Activated T-cell treated with anti-CD3 and anti-CD28 coated beads for 4 hours (primary cell): ENCODE results near the gene PRRT4.

Experiments
- DNase-seq: peaks from one replicate; pipeline ENCODE4 v3.0.0-alpha.2; 2020

The PRRT4 gene

GRCh38 chr7:128341733-128342132 is 19.8 kb downstream of the PRRT4 start:
- no peak for DNase-seq

DNA sequence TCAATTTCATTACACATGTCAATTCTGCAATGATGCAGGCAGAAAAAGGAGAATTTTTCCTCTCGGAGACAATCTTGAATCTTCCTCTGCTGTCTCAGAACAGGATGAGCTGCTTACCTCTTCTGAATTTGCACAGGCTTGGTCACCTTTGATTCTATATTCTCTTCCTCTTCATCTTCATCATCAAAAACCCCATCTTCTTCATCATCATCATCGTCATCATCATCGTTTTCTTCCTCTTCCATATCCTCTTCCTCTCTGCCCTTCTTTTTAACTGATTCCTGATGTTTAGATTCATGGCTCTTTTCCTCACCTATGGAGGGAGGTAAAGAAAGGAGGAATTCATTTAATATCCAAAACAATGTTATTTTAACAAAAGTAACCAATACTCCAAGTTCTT is 25.8 kb downstream of the PRRT4 start:
- DNase-seq = no peak

- no peak for DNase-seq
Measured at GRCh38 chr7:128324368-128324680, 37.2 kb downstream of the PRRT4 start.

- no peak for DNase-seq
Measured at GRCh38 chr7:128323459-128324367, 37.8 kb downstream of the PRRT4 start.

DNA sequence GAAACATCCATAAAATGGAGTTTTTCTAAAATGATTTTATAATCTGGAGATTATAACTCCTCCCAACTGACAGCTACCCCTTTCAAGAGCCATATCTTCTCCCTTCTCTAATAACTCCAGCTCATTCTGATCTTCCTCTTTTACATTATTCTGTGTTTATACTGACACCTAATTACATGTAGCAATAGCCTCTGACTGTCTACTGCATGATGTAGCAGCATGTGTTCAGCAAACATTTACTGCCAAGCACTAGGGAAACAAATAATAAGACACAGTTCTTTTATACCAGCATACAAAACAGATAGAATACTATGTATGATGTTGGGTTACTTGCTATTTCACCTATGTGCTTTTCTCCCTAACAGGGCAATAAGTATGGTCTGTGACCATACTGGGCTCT is 38.5 kb downstream of the PRRT4 start:
- no peak for DNase-seq

DNA sequence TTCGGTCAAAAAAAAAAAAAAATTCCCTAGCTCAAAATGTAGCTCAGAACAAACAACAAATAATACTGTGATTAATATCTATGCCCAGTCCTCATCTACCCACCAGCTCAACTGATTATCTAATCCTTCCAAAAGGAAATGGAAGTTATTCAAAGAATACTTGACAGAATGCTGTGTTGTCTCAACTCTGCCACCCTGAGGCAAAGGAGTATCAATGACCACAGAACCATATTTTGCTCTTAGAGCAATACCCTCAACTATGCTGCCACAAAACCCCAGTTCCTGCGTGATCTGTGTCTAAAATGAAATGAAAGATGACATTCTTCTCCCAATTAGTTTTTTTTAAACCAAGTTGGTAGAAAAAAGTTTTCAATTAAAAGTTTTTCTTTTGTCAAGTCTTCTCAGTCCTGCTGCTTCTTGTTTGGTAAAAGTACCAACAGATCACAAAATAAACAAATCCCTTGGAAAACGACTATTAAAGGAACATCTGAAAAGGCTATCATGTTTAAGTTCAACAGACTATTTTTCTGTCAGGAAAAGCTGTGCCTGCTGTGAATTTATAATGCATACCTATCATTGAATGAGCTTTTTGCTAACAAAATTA is 39.3 kb downstream of the PRRT4 start:
- no peak for DNase-seq

DNA sequence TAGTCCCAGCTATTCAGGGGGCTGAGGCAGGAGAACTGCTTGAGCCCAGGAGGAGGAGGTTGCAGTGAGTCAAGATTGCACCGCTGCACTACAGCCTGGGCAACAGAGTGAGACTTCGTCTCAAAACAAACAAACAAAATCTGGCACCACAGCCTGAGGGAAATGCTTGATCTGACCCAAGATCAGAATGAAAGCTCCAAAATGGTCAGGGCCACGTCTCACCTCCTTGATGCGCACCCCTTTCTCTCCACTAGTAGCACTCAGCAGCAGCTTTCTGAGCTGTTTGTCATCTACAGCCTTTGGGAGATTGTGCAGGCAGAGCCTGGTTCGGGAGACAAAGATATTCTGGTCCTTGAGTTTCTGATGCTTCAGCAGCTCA is 40.5 kb downstream of the PRRT4 start:
- no peak for DNase-seq

DNA sequence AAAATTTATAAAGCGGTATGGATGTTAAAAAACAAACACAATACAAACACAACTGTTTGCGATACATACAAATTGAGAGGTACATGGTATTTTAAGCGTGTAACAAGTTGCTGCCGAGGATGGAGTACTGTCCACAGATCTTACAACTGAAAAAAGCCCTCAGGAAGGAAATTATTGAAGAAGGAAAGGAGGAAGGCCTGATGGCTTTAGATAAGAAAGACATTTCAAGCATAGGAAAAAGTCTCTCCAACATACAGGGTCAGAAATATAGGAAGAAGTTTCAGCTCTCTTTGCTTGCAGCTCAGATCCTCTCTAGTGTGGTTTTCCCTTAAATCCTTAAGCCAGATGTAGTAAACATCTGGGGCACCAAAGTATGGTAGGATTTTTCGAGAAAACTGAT is 42.8 kb downstream of the PRRT4 start:
- no peak for DNase-seq

DNA sequence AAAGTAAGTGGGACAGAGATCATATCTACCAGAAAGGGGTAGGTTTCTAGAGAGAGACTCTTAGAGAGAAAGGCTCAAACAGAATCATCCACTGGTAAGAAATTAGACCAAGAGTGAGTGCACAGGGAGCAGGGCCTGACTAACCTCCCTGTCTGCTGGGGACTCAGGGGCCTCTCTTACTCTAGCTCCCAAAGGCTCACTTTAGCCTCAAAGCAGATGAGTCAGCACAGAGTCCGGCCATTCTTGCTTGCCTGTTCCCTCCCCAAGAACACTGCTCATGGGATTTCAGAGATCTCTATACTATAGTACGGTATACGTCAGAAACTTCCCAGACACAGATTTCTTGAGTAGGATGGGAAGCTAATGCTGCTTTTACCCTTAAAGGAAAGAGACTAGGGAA is 50.5 kb downstream of the PRRT4 start:
- no peak for DNase-seq

DNA sequence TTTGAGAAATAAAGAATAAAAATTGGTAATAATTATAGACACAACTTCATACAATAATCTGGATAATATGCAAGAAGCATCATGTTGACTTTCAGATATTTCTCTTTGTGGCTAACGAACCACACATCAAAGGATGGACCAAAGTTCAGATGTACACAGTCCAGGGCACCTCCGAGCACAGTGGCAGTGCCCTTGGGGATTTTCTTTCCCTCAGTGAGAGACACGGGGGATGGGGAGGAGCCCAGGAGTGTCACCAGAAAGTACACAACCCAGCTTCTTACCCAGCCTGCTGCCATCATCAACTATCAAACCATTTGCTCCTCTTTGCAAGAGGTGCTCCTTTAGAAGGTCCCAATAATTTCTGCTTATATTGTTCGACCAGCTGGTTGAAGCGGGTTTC is 51.0 kb downstream of the PRRT4 start:
- no peak for DNase-seq

DNA sequence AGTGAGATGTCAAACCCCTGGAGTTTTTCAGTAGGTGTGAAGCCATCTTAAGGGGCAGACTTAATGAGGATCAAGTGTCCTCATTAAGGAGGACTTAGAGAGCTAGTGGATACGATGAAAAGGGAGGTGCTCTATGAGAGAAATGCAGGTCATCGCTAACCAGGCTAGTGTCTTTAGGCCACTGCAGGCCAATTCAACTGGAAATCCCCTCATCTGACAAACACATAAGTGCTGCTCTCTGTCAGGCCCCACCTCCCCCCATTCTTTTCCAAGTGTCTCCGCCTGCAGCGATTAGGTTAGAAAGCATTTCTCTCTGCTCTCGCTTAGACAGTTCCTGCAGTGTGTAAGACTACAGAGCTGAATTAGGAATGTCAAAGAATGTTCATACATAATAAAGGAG is 51.5 kb downstream of the PRRT4 start:
- no peak for DNase-seq

- no peak for DNase-seq
Measured at GRCh38 chr7:128309124-128309523, 52.4 kb downstream of the PRRT4 start.

GRCh38 chr7:128307061-128307460 is 54.4 kb downstream of the PRRT4 start:
- no peak for DNase-seq

DNA sequence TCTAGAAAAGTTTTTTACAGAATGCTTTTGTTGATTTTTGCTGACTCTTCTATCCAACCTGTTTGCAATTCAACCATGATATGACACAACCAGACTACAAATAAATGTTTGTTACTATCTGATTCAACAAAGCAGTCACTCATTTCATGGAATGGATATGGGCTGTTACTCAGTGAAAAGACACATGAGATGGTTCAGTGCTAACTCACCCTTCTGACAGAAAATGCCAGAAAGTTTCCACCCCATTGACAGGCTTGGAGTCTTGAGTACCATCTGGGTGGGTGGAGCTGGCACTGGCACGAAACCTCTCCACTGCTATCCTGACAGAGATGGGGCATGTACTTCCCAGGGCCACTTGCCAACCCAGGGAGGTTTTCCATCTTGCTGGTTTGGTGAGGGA is 57.3 kb downstream of the PRRT4 start:
- no peak for DNase-seq

DNA sequence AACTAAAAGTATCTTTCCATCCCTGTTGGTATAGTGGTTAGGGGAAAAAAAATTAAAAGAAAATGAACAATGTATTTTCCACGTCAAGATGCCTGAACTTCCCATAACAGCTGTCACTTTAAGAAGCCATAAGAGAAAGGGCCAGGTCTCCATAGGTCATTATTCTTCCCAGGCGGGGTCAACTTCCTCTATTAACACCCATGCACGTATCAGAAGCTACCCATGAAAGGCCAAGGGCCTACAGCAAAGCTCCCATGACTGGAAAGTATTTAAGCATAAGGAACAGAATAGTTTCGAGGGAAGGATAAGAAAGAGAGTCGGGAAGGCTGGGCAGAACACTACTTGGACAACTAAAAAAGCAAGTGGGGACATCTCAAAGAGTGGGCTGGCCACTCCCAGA is 57.8 kb downstream of the PRRT4 start:
- DNase-seq = no peak

- DNase-seq = no peak
Measured at GRCh38 chr7:128303133-128303532, 58.4 kb downstream of the PRRT4 start.

GRCh38 chr7:128302139-128302538 is 59.4 kb downstream of the PRRT4 start:
- DNase-seq = no peak
